SIG-M5 treated with dmso at 0.1 percent for 504 hours (cell line): Measurements from ENCODE around the gene NLGN2.

Experiments used
- DNase-seq: peaks from one replicate; lab custom pipeline; 2025; ENCODE audit not compliant: unreplicated experiment; lab: John Stamatoyannopoulos, UW

Gene NLGN2

GRCh38 chr17:7436556-7437368 is 29.1 kb downstream of the NLGN2 start:
- peak; percentile 65 for DNase-seq

DNA sequence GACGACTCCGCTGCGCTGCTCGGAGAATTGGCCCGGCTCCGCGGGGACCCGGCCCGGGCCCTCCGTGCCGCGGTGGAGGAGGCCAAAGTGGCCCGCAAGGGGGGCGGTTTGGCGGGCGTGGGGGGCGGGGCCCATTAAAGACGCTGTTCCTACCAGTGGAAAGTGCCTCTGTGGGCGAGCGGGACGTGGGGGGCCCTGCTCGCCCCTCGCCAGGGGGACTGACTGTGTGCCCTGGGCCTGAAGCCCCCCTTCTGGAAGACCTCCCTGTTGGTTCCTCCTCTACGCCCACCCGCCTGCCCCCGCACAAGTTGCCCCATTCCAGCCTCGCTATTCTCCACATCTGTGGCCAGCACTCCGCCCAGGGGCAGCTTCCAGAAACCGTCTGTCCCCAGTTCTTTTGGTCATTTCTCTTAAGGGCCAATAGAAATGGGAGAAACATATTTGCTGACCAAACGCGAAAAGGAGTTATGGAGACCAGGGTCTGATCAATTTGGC is 29.8 kb downstream of the NLGN2 start:
- DNase-seq, result no peak

- DNase-seq, result peak; percentile 61
Measured at GRCh38 chr17:7437950-7438614, 30.4 kb downstream of the NLGN2 start.

- no peak for DNase-seq
Measured at GRCh38 chr17:7438656-7439460, 31.2 kb downstream of the NLGN2 start.

- DNase-seq, result no peak
Measured at GRCh38 chr17:7439462-7440112, 31.9 kb downstream of the NLGN2 start, which contains the start of gene FGF11. Gene FGF11, plus strand, starts transcription at chr17:7439512. Its CDS starts 109 bp downstream, at chr17:7439621.

DNA sequence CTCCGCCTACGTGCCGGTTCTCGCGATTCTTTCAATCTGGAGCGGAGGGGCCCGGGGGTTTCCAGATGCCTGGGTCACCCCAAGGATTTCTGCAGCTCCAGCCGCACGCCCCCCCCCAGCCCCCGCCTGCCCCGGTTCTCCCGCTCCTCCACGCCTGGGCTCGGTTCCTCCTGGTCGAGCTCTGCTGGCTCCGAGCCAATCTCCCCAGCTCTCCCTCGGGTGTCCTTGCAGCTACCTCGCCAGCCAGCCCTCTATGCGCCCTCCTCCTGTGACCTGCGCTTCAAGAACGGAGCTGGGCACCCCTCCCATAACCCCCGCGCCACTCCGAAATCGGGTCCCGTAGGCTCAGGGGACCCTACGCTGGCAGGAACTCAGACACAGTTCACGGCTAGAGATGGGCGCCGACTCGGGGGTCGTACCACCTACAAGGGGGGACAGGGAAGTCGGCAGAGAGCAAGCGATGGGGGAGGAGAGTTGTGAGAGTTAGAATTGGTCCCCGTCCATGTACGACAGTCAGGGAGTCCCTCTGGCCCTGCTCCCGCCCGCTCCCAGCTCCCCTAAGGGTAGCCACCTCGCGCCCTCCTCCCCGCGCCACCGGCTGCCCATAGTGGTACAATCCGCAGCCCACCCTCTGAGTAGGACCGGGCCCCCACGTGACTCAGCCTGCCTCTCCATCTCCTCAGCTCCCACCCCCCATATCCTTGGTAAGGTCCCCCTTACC is 32.6 kb downstream of the NLGN2 start:
- peak; percentile 36 for DNase-seq

- DNase-seq, result no peak
Measured at GRCh38 chr17:7440834-7441195, 33.2 kb downstream of the NLGN2 start.

DNA sequence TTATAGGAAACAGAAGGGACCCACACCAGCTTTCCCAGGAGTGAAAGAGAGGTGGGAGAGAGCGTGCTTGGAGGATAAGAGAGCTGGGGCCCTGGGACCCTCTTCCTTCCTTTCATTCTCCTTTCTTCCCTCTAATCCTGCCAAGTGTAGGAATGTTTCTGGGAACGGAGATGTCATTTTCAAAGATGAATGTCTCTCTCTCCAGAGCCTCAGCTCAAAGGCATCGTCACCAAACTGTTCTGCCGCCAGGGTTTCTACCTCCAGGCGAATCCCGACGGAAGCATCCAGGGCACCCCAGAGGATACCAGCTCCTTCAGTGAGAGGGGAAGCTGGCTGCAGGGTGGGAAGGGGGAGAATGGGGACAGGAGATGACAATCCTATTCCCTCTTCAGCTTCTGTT is 33.6 kb downstream of the NLGN2 start:
- DNase-seq, result no peak

- DNase-seq, result no peak
Measured at GRCh38 chr17:7442142-7442541, 34.5 kb downstream of the NLGN2 start.

DNA sequence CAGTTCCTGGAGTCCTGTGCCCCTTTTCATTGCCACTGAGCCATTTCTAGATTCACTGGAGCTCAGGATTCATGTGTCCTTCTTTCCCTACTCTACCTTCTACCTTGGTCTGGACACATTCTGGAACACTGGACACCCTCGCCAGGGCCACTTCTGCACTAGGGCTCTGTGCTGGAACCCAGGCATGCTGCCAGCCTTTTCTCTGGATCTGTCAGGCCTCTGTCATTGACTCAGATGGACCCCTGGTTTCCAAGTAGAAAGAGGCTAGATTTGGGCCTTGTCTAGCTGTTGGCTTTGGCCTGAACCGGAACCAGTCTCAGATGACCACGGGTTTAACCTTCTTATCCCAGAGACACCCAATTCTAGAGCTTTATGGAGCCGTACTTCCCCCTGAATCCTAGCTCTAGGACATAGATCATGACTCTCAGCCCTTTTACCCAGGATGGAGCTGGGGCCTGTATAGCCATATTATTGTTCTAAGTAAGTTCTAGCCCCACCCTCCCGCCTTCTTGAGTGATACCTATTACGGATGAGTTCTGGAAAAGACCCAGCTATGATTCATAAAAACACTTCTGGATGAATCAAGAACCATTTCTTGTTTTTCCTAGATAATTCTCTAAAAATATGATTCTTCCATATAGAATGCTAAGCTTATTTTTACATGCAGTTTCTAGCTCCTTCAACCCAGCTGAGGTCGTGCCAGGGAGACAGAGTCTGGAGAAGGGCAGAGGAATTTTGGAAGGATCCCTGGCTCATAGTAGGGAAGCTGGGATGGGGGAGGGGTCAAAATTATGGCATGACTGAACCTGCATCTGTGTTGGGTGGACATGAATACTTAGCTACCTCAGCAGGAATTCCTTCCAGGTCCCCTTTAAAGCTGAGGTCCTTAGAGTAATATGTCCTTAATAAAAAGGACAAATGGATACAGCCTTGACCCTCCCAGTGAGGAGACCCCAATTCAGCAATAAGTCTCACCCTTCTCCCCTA is 36.1 kb downstream of the NLGN2 start:
- no peak for DNase-seq

GRCh38 chr17:7444682-7445618 is 37.3 kb downstream of the NLGN2 start, which contains the start of gene CHRNB1:
Gene CHRNB1, plus strand, starts transcription at chr17:7445061. Its CDS starts 67 bp downstream, at chr17:7445128.
- no peak for DNase-seq

DNA sequence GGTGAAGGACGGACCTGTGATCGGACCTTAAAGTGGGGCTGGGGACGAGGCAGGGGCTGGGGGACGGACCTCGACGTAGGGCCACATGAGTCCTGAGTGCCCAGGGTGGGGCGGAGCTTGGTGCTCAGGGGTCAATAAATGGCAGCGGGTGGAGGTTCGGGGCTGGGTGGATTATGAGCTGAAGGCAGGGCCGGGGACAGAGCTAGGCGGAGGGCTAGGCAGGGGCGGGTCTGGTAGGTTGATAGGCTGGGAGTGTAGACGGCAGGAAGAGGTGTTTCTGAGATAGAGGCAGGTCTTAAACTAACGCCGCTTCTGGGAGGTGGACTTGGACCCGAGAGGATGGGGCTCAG is 37.9 kb downstream of the NLGN2 start:
- DNase-seq, result no peak

DNA sequence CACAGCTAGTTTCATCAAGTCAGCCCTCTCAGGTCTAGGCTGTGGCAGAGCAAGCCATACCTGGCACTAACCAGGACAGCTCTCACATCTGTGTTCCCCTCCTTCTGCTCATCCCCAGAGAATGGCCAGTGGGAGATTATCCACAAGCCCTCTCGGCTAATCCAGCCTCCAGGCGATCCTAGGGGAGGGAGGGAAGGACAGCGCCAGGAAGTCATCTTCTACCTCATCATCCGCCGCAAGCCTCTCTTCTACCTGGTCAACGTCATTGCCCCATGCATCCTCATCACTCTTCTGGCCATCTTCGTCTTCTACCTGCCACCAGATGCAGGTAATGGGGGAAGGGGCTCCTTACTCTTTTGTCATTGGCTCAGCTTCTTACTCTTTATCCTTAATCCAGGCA is 40.8 kb downstream of the NLGN2 start:
- DNase-seq, result no peak

DNA sequence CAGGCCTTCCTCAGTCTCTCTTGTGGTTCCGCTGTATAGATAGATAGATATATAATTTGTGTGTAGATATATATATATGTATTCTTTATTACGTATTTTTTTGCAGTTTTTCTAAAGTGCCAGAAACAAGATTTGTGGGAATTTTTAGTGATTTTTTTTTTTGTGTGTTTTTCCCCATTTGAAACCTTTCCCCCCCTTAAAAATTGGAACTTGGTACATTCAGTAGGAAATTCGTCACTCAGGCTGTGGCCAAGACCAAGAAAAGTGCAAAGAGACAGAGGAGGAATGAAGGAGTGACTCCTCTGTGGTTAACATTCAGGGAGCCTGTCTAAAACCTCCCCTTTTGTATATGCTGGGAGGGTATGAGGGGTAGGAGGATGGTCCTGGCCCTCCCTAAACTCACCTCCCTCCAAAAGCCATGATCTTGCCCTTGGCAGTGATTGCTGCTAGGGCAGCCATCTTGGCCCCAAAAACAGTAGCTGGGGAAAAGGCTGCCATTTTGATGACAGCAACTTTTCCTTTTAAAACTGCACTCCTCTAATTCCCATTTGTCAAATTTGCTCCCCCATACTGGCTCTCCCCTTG is 52.4 kb downstream of the NLGN2 start:
- no peak for DNase-seq

DNA sequence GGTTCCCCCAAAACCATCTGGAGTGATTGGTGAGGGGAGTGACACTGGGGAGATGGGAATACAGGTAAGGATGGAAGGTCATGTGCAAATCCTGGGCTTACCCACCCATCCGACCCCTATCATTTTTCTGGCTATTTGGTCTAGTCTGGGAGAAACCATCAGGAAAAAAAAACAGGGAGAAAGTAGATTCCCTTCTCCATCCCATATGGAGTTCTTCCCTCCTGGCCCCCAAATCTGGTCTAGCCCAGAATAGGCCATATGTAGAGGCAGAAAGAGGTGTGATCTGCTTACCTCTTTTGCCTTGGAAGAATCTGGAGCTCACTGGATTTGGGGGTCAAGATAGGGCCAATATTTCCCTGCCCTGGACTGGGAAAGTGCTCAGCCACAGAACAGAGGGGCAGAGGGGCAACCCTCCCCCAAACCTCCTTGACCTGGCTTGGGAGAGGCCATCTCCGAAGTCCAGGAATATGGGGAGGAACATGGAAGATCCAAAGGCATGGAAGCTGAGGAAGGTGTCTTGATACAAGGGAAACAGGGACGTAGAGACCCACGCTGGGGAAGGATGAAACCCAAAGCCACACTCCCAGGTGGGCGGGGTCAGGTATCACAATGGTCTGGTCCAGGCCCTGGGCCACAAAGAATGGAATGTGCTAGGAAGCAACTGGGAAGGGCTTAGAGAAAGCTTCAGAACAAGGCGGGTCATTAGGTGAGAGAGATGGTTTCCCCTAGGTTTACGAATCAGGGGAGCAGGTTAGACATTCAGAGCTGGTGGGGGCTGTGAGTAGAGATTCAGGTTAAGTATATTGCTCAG is 53.4 kb downstream of the NLGN2 start:
- no peak for DNase-seq

DNA sequence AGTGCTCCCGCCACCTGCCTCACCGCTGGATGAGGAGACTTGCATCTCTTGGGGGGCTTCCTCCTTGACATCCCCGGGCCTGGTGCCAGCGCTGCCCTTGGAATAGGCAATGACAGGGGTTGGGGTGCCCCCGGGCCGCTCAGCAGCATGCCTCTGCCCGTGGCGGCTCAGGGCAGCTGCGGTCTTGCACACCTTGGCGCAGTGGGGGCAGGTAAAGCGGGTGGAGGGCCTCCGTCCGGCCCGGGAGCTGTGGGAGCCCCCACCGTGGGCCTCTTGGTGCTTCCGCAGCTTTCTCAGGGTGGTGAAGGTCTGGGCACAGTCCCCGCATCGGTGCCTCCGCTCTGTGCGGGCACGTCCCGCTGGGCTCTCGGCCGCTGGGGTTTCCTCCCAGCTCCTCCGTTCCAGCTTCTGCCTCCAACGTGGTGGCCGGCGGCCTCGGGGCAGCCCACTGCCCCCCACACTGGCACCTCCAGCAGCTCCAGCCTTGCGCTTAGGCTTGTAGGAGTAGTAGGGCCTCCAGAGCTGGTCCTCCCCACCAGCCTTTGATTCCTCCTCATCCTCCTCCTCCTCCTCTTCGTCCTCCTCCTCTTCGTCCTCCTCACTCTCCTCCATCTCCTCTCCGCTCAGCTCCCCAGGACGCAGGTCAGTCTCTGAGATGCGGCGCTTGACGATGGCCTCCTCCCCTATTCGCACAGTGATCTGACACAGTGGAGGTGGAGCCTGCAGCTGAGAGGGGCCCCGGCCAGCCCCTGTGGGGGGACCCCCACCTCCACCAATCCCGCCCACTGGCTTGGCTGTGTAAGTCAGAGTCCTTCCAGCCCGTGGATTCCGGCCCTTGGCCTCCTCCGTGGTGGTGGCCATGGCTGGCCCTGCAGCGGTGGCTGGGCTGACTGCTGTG is 55.1 kb downstream of the NLGN2 start:
- DNase-seq, result no peak
